Panc1 (cell line): ENCODE data around the gene REEP2. TPM values are rescaled to one million over a fixed set of nuclear protein-coding genes. Genes with fewer than 3 reads are reported as not detected.

Source experiments
- ATAC-seq: fragments of 200-7000 bp; cut with Tn5 transposase; 2 replicates; pipeline ENCODE4 v1.9.1; 2020; ENCODE audit warnings: mild to moderate bottlenecking, moderate library complexity
- BruUV-seq: library from RNA; stranded (reverse); fragments of 400-500 nt; replicated peaks from 2 replicates; lab custom pipeline; 2021; lab: Mats Ljungman, UMichigan
- CTCF ChIA-PET: fragments of 300-600 bp; sonication (Branson Sonifier 250); formaldehyde crosslinking; loops from one replicate; lab custom pipeline; 2022; ENCODE audit warnings: antibody characterized with exemption; lab: Charles Lee
- POLR2A ChIA-PET: fragments of 300-600 bp; sonication (Branson Sonifier 250); formaldehyde crosslinking; loops from one replicate; lab custom pipeline; 2022; ENCODE audit warnings: antibody characterized with exemption; lab: Charles Lee
- DNase-seq: peaks from one replicate; pipeline ENCODE4 v3.0.0-alpha.2; 2010; ENCODE audit warnings: low read depth, low spot score
- H3K27ac ChIP-seq: 2 replicates; pipeline ENCODE4 v1.5.1; 2011; ENCODE audit warnings: mild to moderate bottlenecking, low read length, inconsistent platforms
- H3K27me3 ChIP-seq: fragments of 200-500 bp; sonication (Bioruptor generic); 2 replicates; pipeline ENCODE4 v1.6.0; 2014; ENCODE audit warnings: low read length, inconsistent platforms; ENCODE audit not compliant: control insufficient read depth, insufficient read depth
- H3K36me3 ChIP-seq: fragments of 200-500 bp; sonication (Bioruptor generic); 2 replicates; pipeline ENCODE4 v1.5.1; 2014; ENCODE audit warnings: inconsistent platforms, mild to moderate bottlenecking, low read length, moderate library complexity; ENCODE audit not compliant: control insufficient read depth, insufficient read depth
- H3K4me1 ChIP-seq: 2 replicates; pipeline ENCODE4 v1.5.1; 2011; ENCODE audit warnings: inconsistent platforms, mild to moderate bottlenecking, low read length, moderate library complexity; ENCODE audit not compliant: control insufficient read depth, insufficient read depth
- H3K4me3 ChIP-seq, 2 experiments: 2 replicates each; pipeline ENCODE4 v1.5.1; 2011 to 2012; ENCODE audit warnings: low read depth in 2 of 2, low read length in 2 of 2, mild to moderate bottlenecking in 2 of 2, inconsistent platforms in 1 of 2, moderate library complexity in 1 of 2
- H3K9me3 ChIP-seq: fragments of 200-500 bp; sonication (Bioruptor generic); 2 replicates; pipeline ENCODE4 v1.5.1; 2014; ENCODE audit warnings: low read depth, mild to moderate bottlenecking, inconsistent platforms, low read length, moderate library complexity; ENCODE audit not compliant: control insufficient read depth, insufficient read depth
- CTCF ChIP-seq: fragments of 450-650 bp; IDR thresholded peaks from 2 replicates; pipeline ENCODE4 v1.5.1; 2017; ENCODE audit warnings: mild to moderate bottlenecking
- POLR2AphosphoS5 ChIP-seq: IDR thresholded peaks from 2 replicates; pipeline ENCODE4 v1.6.1; 2012; ENCODE audit warnings: mild to moderate bottlenecking, low read depth, low read length, moderate library complexity
- REST ChIP-seq, 2 experiments: IDR thresholded peaks; 2 replicates each; pipeline ENCODE4 v1.6.1; 2011 to 2012; ENCODE audit warnings: low read depth in 2 of 2, control low read depth in 1 of 2, low read length in 1 of 2, mild to moderate bottlenecking in 1 of 2, moderate library complexity in 1 of 2; ENCODE audit not compliant: insufficient read depth in 1 of 2
- SIN3A ChIP-seq: IDR thresholded peaks from 2 replicates; pipeline ENCODE4 v1.6.1; 2012; ENCODE audit warnings: low read depth, mild to moderate bottlenecking, low read length, moderate library complexity, borderline replicate concordance; ENCODE audit not compliant: insufficient read depth
- TCF7L2 ChIP-seq: IDR thresholded peaks from 2 replicates; pipeline ENCODE4 v1.6.1; 2011; ENCODE audit warnings: mild to moderate bottlenecking, low read depth, low read length, inconsistent platforms
- in situ Hi-C: cut with HindIII; loops from 2 replicates; pipeline ENCODE4 v1.10.0; 2016; ENCODE audit warnings: low sequenced_read_pairs, low pct_unique_long_range_greater_than_20kb
- intact Hi-C: fragments of 100-400 bp; cut with micrococcal nuclease; formaldehyde crosslinking; loops from one replicate; pipeline ENCODE4 v1.10.0; 2022; ENCODE audit not compliant: unreplicated experiment
- total RNA-seq: library from RNA; stranded (reverse); gene quantifications from one replicate; pipeline ENCODE4 v1.2.1, GENCODE V29; 2021; ENCODE audit not compliant: unreplicated experiment

REEP2 gene
- total RNA-seq, 1 experiment from 2014 or later: 6.5 TPM

DNA sequence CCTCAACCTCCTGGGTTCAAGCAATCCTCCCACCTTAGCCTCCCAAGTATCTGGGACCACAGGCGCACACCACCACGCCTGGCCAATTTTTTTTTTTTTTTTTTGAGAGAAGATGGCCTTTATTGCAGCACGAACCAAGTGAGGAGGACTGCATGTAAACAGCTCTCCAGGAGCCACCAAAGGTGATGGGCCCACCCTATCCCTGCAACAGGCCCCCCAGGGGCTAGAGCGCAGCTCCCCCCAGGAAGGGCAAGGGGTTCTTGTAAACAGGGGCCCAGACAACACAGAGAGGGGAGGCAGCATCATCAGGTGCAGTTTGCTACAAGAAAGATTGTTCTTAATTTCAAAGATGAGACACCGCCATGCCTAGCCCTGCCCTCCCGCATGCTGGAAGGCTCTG lies 13.9 kb downstream of the REEP2 start:
- ChIA-PET POLR2A (interaction anchor here (0.6 kb wide), 1 partner anchor 847 kb away, joined by 3 read pairs; no protein-coding TSS in a partner anchor), CTCF (interaction anchor here (0.7 kb wide), 1 partner anchor 51 kb away, joined by 10 read pairs; no protein-coding TSS in a partner anchor)
- no peak for DNase-seq
- H3K27me3 ChIP-seq: no peaks in the 10 kb centered on the region
- H3K4me1 ChIP-seq: peaks cover 3% of the 10 kb centered on the region; the same call in 1 of the 2 replicates
- no peak for TF ChIP-seq POLR2AphosphoS5
- TF ChIP-seq REST (IDR thresholded peaks at IDR 0.05; ENCODE audit: insufficient read depth in 1 of 2, low read depth in 2 of 2, low read length in 1 of 2): no peak
- TF ChIP-seq CTCF: no peak
- TF ChIP-seq TCF7L2: no peak
- no peak for TF ChIP-seq SIN3A
- intact Hi-C loops (no loop called here), in situ Hi-C loops (no loop called here)
- H3K4me3 ChIP-seq: no peak overlapping the region
- H3K36me3 ChIP-seq: no peaks in the 10 kb centered on the region
- ATAC-seq: no peak
- BruUV-seq: no TSS peak
- no peak overlapping the region for H3K27ac ChIP-seq
- no peaks in the 10 kb centered on the region for H3K9me3 ChIP-seq

GRCh38 chr5:138453590-138453989 lies 14.7 kb downstream of the REEP2 start:
- H3K4me1 ChIP-seq: peaks cover 3% of the 10 kb centered on the region; the same call in 1 of the 2 replicates
- DNase-seq (no peak), ATAC-seq (no peak)
- CTCF ChIA-PET: no interaction called here
- no peaks in the 10 kb centered on the region for H3K36me3 ChIP-seq
- H3K27ac ChIP-seq: no peak overlapping the region
- TF ChIP-seq TCF7L2 (no peak), POLR2AphosphoS5 (no peak), CTCF (no peak), REST (IDR thresholded peaks at IDR 0.05; ENCODE audit: insufficient read depth in 1 of 2, low read depth in 2 of 2, low read length in 1 of 2) (no peak), SIN3A (no peak)
- POLR2A ChIA-PET: interaction anchor here (0.6 kb wide), 1 partner anchor 11 kb away, joined by 4 read pairs; no protein-coding TSS in a partner anchor
- no TSS peak for BruUV-seq
- intact Hi-C loops (no loop called here), in situ Hi-C loops (no loop called here)
- H3K9me3 ChIP-seq: no peaks in the 10 kb centered on the region
- H3K27me3 ChIP-seq: no peaks in the 10 kb centered on the region
- H3K4me3 ChIP-seq: no peak overlapping the region
